ENCODE results near the gene ARL2.

The ARL2 gene

DNA sequence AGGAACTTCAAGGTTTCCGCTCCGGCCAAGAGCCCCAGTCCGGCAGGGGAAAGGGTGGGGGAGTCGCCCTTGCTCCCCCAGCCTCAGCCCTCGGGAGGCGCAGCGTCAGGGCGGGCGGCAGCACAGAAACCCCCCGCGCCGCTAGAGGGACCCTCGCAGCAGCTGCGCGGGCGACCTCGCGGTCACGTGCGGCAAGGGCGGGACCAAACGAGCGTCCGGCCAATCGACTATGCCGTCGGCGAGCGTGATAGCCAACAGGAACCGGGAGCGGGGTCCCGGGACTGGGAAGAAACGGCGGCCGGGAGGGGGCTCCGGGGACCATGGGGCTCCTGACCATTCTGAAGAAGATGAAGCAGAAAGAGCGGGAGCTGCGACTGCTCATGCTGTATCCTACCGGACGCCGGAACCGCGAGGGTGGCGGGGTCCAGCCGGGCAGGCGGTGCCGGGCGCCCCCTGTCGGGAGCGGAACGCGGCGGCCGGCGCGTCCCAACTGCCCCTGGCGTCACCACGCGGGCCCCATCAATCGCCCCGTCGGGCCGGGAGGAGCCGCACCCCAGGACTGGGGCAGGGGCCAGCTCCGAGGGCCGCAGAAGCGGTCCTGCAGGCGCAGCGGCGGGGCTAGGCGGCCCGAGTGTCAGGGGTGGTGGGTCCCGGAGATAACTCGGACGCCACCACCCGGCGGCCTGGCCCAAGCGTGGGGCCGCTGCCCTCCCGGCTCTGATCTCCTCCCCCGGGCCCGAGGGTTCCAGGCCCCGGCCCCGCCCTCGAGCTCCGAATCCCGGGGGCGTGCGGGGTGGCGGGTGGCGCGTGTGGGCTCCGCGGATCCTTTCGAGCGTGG is at the start of gene ARL2:
Gene ARL2, plus strand, starts transcription at position 273 of the 838 bp plus-strand sequence. Its CDS starts 48 bp downstream, at position 321.
- Histone ChIP-seq H4K20me1 (ENCODE audit: insufficient read depth, low read length) (no peaks in the 10 kb centered on the region), H3K27ac (ENCODE audit: low read length) (peak within 1 kb of the TSS; percentile 98), H3K9me3 (replicated peaks; ENCODE audit: insufficient read depth, low read length) (no peaks in the 10 kb centered on the region), H3K4me3 (ENCODE audit: low read length) (peak within 1 kb of the TSS; percentile 88), H3K9ac (ENCODE audit: low read length) (peak within 1 kb of the TSS; percentile 94), H3K36me3 (replicated peaks; ENCODE audit: insufficient read depth, low read length) (no peaks in the 10 kb centered on the region), H3K9me2 (replicated peaks; ENCODE audit: insufficient read depth, low read length) (no peaks in the 10 kb centered on the region), H3K27me3 (replicated peaks; ENCODE audit: insufficient read depth, low read length) (no peaks in the 10 kb centered on the region), H2AFZ (ENCODE audit: low read length) (peak within 1 kb of the TSS; percentile 99), H3K79me2 (ENCODE audit: low read length) (peaks cover 7% of the 10 kb centered on the region), H3F3A (ENCODE audit: insufficient read depth, low read length) (peaks cover 14% of the 10 kb centered on the region; the same call in 1 of the 2 replicates), H3K4me2 (ENCODE audit: low read depth, low read length) (peak within 1 kb of the TSS; percentile 93), H3K4me1 (ENCODE audit: low read length) (peaks cover 7% of the 10 kb centered on the region; the same call in 1 of the 2 replicates)
- peak; percentile 91 for DNase-seq
- TF ChIP-seq EZH2 (optimal IDR thresholded peaks at IDR 0.05; ENCODE audit: low read depth, low read length): no peak
- TF ChIP-seq, protein P1, sequence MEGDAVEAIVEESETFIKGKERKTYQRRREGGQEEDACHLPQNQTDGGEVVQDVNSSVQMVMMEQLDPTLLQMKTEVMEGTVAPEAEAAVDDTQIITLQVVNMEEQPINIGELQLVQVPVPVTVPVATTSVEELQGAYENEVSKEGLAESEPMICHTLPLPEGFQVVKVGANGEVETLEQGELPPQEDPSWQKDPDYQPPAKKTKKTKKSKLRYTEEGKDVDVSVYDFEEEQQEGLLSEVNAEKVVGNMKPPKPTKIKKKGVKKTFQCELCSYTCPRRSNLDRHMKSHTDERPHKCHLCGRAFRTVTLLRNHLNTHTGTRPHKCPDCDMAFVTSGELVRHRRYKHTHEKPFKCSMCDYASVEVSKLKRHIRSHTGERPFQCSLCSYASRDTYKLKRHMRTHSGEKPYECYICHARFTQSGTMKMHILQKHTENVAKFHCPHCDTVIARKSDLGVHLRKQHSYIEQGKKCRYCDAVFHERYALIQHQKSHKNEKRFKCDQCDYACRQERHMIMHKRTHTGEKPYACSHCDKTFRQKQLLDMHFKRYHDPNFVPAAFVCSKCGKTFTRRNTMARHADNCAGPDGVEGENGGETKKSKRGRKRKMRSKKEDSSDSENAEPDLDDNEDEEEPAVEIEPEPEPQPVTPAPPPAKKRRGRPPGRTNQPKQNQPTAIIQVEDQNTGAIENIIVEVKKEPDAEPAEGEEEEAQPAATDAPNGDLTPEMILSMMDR (IDR thresholded peaks at IDR 0.05; ENCODE audit: low read length): peak; percentile 74

DNA sequence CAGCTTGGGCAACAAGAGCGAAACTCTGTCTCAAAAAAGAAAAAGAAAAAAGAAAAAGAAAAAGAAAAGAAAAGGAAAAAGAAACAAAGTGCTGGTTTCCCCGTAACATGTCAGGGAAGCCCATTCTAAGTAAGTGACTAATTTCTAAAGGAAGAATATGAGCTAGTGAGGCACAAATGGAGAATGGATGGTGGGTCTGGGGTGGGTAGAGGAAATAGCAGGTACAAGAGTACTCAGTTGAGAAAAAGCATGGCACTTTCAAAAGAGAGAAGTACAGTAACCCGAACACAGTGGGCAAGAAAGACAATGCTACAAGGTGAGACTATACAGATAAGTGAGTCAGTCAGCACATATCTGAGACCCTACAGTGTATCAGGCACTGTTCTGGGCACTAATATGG is 46.6 kb upstream of the ARL2 start:
- no peaks in the 10 kb centered on the region for H3K36me3 ChIP-seq (replicated peaks; ENCODE audit: insufficient read depth, low read length)
- H4K20me1 ChIP-seq (ENCODE audit: insufficient read depth, low read length): no peaks in the 10 kb centered on the region
- H3K27ac ChIP-seq (ENCODE audit: low read length): no peak overlapping the region
- no peak overlapping the region for H2AFZ ChIP-seq (ENCODE audit: low read length)
- H3K9me3 ChIP-seq (replicated peaks; ENCODE audit: insufficient read depth, low read length): no peaks in the 10 kb centered on the region
- DNase-seq: no peak
- TF ChIP-seq EZH2phosphoT487 (IDR thresholded peaks at IDR 0.05; ENCODE audit: low read length) (no peak), EZH2 (optimal IDR thresholded peaks at IDR 0.05; ENCODE audit: low read depth, low read length) (no peak)
- TF ChIP-seq, protein P1 (IDR thresholded peaks at IDR 0.05; ENCODE audit: low read length): no peak
- no peak overlapping the region for H3K4me2 ChIP-seq (ENCODE audit: low read depth, low read length)
- H3K4me1 ChIP-seq (ENCODE audit: low read length): no peaks in the 10 kb centered on the region
- H3K9ac ChIP-seq (ENCODE audit: low read length): no peak overlapping the region
- H3K79me2 ChIP-seq (ENCODE audit: low read length): no peaks in the 10 kb centered on the region
- H3K4me3 ChIP-seq (ENCODE audit: low read length): no peak overlapping the region
- H3K27me3 ChIP-seq (replicated peaks; ENCODE audit: insufficient read depth, low read length): no peaks in the 10 kb centered on the region
- H3F3A ChIP-seq (ENCODE audit: insufficient read depth, low read length): no peaks in the 10 kb centered on the region
- no peaks in the 10 kb centered on the region for H3K9me2 ChIP-seq (replicated peaks; ENCODE audit: insufficient read depth, low read length)

GRCh38 chr11:64969209-64969608 is 44.8 kb upstream of the ARL2 start:
- H4K20me1 ChIP-seq (ENCODE audit: insufficient read depth, low read length): no peaks in the 10 kb centered on the region
- H2AFZ ChIP-seq (ENCODE audit: low read length): no peak overlapping the region

More at GRCh38 chr11:64969209-64969608, 44.8 kb upstream of the ARL2 start:
- Histone ChIP-seq H3K4me2 (ENCODE audit: low read depth, low read length) (no peak overlapping the region), H3K4me3 (ENCODE audit: low read length) (no peak overlapping the region), H3K27ac (ENCODE audit: low read length) (no peak overlapping the region), H3K27me3 (replicated peaks; ENCODE audit: insufficient read depth, low read length) (no peaks in the 10 kb centered on the region), H3F3A (ENCODE audit: insufficient read depth, low read length) (no peaks in the 10 kb centered on the region), H3K9ac (ENCODE audit: low read length) (no peak overlapping the region), H3K36me3 (replicated peaks; ENCODE audit: insufficient read depth, low read length) (no peaks in the 10 kb centered on the region), H3K79me2 (ENCODE audit: low read length) (no peaks in the 10 kb centered on the region), H3K9me2 (replicated peaks; ENCODE audit: insufficient read depth, low read length) (no peaks in the 10 kb centered on the region), H3K9me3 (replicated peaks; ENCODE audit: insufficient read depth, low read length) (no peaks in the 10 kb centered on the region), H3K4me1 (ENCODE audit: low read length) (no peaks in the 10 kb centered on the region)
- DNase-seq: no peak
- TF ChIP-seq, protein P1 (IDR thresholded peaks at IDR 0.05; ENCODE audit: low read length): no peak
- TF ChIP-seq EZH2phosphoT487 (IDR thresholded peaks at IDR 0.05; ENCODE audit: low read length): no peak
- TF ChIP-seq EZH2 (optimal IDR thresholded peaks at IDR 0.05; ENCODE audit: low read depth, low read length): no peak
